ENCODE measurements around the gene ARHGEF11. TPM values are rescaled to one million over a fixed set of nuclear protein-coding genes. Genes with fewer than 3 reads are reported as not detected.

The ARHGEF11 gene
- polyA plus RNA-seq, 1 experiment, result 14.8 TPM

DNA sequence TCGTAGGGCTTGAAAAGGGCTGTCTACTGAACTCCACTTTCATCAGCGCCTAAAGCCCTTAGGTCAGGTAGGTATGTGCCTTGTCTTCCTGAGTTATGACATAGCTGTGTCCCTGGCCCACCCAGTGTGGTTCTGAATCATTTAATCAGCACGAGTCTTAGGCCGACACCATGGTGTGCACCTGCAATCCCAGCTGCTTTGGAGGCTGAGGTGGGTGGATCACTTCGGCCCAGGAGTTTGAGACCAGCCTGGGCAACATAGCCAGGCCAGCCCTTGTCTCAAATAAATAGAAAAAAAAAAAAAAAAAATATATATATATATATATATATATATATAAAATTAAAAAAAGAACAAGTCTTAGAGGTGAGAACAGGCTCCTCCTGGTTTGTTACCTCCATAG, 109.4 kb downstream of the ARHGEF11 start:
- ChIA-PET CTCF (interaction anchor here (0.5 to 1.7 kb wide), 4 partner anchors 8 to 247 kb away, joined by 3 to 6 read pairs (median 5); no protein-coding TSS in a partner anchor), POLR2A (interaction anchor here (0.6 kb wide), 1 partner anchor 17 kb away, joined by 3 read pairs; no protein-coding TSS in a partner anchor)
- no peak for TF ChIP-seq CTCF (IDR thresholded peaks at IDR 0.05; ENCODE audit: low read depth, low read length)
- Histone ChIP-seq H3K9me3 (ENCODE audit: control insufficient read depth, insufficient read depth, low read length) (no peaks in the 10 kb centered on the region), H3K4me3 (ENCODE audit: low read depth, low read length) (no peak overlapping the region), H3K27ac (ENCODE audit: low read depth, low read length) (no peak overlapping the region), H3K27me3 (ENCODE audit: control insufficient read depth, insufficient read depth, low read length) (no peaks in the 10 kb centered on the region)
- no peak for DNase-seq (ENCODE audit: low read depth, low spot score)

- Histone ChIP-seq H3K27me3 (ENCODE audit: control insufficient read depth, insufficient read depth, low read length) (no peaks in the 10 kb centered on the region), H3K9me3 (ENCODE audit: control insufficient read depth, insufficient read depth, low read length) (no peaks in the 10 kb centered on the region), H3K4me3 (ENCODE audit: low read depth, low read length) (no peak overlapping the region), H3K27ac (ENCODE audit: low read depth, low read length) (no peak overlapping the region)
- POLR2A ChIA-PET, result no interaction called here
- no peak for TF ChIP-seq CTCF (IDR thresholded peaks at IDR 0.05; ENCODE audit: low read depth, low read length)
- DNase-seq (ENCODE audit: low read depth, low spot score), result no peak
- CTCF ChIA-PET, result interaction anchor here (0.5 to 1.7 kb wide), 4 partner anchors 8 to 246 kb away, joined by 3 to 6 read pairs (median 4); no protein-coding TSS in a partner anchor
Observed at GRCh38 chr1:156935505-156936128, 109.9 kb downstream of the ARHGEF11 start.

DNA sequence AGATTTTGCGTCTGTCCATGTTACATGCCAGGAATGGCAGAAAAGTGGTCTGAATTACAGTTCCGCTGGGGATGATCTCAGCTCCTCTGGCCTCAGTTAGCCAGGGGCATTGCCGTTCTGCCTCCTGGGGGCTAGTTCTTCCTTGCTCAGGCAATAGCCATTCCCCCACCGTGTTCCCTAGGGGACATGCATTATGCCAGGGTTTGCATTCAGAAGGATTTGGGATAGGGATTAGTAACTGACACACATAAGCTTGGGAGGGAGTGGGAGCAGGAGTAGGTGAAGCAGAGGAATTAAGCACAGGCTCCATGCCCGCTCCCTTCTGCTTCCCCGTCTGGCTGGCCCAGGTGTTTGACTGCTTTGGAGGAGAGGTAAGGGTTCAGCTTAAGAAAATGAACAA, 112.4 kb downstream of the ARHGEF11 start:
- DNase-seq (ENCODE audit: low read depth, low spot score), result no peak
- no peaks in the 10 kb centered on the region for H3K9me3 ChIP-seq (ENCODE audit: control insufficient read depth, insufficient read depth, low read length)
- no peak overlapping the region for H3K27ac ChIP-seq (ENCODE audit: low read depth, low read length)
- no peak overlapping the region for H3K4me3 ChIP-seq (ENCODE audit: low read depth, low read length)
- ChIA-PET CTCF (interaction anchor here (0.5 to 2.5 kb wide), 2 partner anchors 41 to 72 kb away, joined by 4 to 23 read pairs; no protein-coding TSS in a partner anchor), POLR2A (interaction anchor here (0.6 kb wide), 1 partner anchor 217 kb away, joined by 3 read pairs; no protein-coding TSS in a partner anchor)
- H3K27me3 ChIP-seq (ENCODE audit: control insufficient read depth, insufficient read depth, low read length), result peaks cover 10% of the 10 kb centered on the region
- TF ChIP-seq CTCF (IDR thresholded peaks at IDR 0.05; ENCODE audit: low read depth, low read length), result no peak

- Histone ChIP-seq H3K9me3 (ENCODE audit: control insufficient read depth, insufficient read depth, low read length) (no peaks in the 10 kb centered on the region), H3K27me3 (ENCODE audit: control insufficient read depth, insufficient read depth, low read length) (peaks cover 16% of the 10 kb centered on the region), H3K27ac (ENCODE audit: low read depth, low read length) (no peak overlapping the region), H3K4me3 (ENCODE audit: low read depth, low read length) (no peak overlapping the region)
- TF ChIP-seq CTCF (IDR thresholded peaks at IDR 0.05; ENCODE audit: low read depth, low read length), result no peak
- ChIA-PET POLR2A (no interaction called here), CTCF (interaction anchor here (1.1 to 2.5 kb wide), 2 partner anchors 40 to 118 kb away, joined by 3 to 23 read pairs; no protein-coding TSS in a partner anchor)
- DNase-seq (ENCODE audit: low read depth, low spot score), result no peak
Observed at GRCh38 chr1:156931974-156932710, 113.4 kb downstream of the ARHGEF11 start.
